Fibroblast of skin of scalp (primary cell): ENCODE measurements around the gene UGP2.
A peak's percentile ranks its signal among the peaks of the same experiment; 100 is the strongest.

Experiments
- DNase-seq: peaks from one replicate; pipeline ENCODE4 v3.0.0-alpha.2; 2013

The UGP2 gene

GRCh38 chr2:63865159-63865799 lies 23.6 kb downstream of the UGP2 start:
- peak; percentile 30 for DNase-seq

DNA sequence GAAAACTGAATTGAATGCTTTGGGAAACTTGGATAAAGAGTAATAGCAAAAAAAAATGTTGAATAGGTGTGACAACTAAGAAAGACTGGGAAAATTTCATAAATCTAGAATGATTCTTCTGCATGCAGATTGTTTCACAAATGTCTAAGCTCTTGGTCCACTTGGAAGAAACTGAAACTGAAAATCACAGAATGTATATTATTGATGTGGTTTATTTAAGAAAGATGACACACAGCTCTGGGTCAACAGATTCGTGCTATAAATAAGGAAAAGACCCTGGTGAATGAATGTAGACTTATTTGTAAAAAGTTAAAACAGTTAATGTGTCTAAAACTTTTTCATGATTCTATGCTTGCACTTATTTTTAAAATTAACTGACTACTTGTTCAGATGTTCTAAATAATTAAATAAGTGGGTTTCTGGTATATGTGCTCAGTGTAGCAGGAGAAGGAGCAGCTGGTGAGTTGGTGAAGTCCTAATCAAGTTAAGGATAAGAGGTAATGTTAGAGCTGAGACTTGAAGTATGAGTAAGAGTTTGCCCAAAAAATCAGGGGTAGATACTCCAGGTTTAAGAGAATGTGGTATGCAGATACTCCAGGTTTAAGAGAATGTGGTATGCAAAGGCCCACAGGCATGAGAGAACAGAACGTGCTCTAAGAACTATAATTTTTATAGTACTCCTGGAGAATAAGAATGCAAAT lies 24.5 kb downstream of the UGP2 start:
- no peak for DNase-seq

- no peak for DNase-seq
Measured at GRCh38 chr2:63870679-63871078, 29.0 kb downstream of the UGP2 start.

DNA sequence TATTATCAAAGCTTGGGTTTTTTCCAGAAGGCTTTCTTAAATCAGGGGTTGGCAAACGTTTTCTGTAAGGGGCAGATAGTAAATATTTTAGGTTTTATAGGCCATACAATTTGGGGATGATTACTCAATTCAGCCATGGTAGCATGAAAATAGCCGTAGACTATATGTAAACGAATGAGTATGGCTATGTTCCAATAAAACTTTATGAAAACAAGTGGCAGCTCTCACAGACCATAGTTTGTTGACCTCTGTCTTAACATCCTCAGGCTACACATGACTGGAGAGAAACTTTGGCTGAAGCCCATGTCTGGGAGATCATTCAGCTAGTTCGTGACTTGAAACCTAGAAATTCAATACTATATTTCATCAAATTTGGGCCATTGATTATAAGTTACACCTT lies 30.2 kb downstream of the UGP2 start:
- DNase-seq, result no peak

- peak; percentile 57 for DNase-seq
Measured at GRCh38 chr2:63872571-63873328, 31.1 kb downstream of the UGP2 start.

- no peak for DNase-seq
Measured at GRCh38 chr2:63874204-63875130, 32.8 kb downstream of the UGP2 start.

- DNase-seq, result no peak
Measured at GRCh38 chr2:63875131-63875527, 33.4 kb downstream of the UGP2 start.

- DNase-seq, result no peak
Measured at GRCh38 chr2:63875559-63876245, 34.0 kb downstream of the UGP2 start.

DNA sequence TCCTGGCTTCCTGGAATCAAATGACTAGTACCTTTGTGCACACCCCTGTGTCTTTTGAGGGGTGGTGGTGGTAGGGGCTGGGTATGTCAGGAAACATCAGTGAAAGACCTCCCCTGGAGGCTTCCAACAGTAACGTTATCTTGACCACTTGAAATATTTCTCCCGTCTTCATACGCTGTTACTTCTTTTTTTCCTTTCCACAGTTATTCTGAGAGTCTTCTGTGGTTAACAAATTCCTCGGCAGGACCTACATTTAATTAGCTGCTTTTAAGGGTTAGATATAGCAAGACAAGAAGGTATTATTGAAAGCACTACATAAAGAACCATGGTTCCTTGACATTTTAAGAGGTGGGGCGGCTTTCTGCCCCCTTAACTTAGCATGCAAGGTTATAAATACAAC lies 34.6 kb downstream of the UGP2 start:
- DNase-seq, result no peak

GRCh38 chr2:63878486-63878885 lies 36.8 kb downstream of the UGP2 start:
- no peak for DNase-seq

GRCh38 chr2:63879876-63880433 lies 38.3 kb downstream of the UGP2 start:
- no peak for DNase-seq

- no peak for DNase-seq
Measured at GRCh38 chr2:63880625-63881024, 38.9 kb downstream of the UGP2 start.

DNA sequence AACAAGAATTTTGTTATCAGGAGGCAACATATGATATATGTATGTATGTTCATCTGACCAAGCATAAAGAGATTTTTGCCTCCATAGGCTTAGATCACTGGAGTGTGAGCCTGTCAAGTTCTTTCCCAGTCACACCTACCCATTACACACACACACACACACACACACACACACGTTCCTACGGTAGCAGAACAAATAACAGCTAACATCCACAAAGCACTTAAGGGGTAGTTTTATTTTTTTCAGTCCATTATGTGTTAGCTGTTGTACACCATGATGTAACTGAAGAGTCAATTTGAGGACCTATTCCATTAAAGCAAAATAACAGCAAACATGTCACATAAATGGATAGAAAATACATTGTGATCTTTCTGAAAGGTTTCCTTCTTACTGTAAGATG lies 39.5 kb downstream of the UGP2 start:
- DNase-seq, result no peak

DNA sequence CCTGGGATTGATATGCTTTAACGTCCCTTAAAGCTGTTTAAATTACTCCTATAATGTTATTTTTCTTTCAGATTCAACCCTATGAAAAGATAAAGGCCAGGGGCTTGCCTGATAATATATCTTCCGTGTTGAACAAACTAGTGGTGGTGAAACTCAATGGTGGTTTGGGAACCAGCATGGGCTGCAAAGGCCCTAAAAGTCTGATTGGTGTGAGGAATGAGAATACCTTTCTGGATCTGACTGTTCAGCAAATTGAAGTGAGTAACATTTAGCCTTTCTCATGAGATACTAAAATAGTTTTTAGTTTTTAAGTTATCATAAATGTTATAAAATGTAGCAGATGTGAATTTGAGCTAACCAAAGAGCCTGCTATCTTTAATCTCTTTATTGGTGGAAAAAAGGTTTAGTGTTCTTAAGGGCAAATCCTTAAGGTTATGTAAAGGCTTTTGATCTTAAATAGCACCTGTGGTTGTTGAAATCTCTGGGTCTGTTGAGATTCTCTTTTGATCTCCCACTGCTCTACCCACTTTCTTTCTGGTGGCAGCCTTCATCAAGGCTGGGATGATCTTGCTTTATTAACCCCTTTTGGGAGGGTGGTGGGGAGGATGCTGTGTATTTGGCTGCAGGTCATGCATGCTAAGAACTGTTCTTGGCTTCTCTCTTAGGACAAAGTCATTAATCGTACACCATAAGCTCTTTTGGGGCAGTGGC lies 40.9 kb downstream of the UGP2 start:
- DNase-seq, result no peak

GRCh38 chr2:63886445-63886844 lies 44.7 kb downstream of the UGP2 start:
- no peak for DNase-seq

DNA sequence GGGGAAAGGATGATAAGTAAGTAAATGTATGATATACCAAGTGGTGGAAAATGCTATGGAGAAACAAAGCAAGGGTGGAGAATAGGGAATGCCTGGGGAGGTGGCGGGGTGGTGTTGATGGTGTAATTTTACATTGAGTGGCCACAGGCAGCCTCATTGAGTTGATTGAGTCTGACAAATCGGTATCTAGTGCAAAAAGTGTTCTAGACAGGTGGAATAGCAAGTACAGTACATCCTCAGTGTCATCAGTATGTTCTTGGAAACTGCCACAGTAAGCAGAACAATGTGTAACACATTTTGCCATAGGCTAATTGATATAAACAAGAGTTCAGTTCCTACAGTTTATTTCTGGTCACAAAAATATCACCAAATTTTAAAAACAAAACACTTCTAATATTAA lies 46.4 kb downstream of the UGP2 start:
- no peak for DNase-seq

GRCh38 chr2:63888490-63889402 lies 47.0 kb downstream of the UGP2 start:
- peak; percentile 50 for DNase-seq

DNA sequence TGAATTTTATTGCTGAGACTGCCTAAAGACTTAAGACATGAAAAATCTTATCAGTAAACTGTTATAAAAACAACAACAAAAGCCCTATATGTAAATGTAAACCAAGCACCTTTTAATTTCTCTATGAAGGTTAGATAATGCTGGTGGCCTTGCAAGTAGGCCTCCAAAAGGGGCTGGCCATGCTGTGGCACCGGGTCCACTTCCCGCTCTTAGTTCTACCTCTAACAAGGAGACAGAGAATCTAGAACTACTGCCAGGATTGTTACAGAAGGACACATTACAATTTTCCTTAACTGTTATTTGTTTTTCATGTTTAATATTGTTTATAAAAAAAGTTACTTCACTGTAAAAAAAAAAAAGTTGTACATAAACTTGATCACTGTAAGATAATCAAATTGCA lies 49.0 kb downstream of the UGP2 start:
- no peak for DNase-seq

DNA sequence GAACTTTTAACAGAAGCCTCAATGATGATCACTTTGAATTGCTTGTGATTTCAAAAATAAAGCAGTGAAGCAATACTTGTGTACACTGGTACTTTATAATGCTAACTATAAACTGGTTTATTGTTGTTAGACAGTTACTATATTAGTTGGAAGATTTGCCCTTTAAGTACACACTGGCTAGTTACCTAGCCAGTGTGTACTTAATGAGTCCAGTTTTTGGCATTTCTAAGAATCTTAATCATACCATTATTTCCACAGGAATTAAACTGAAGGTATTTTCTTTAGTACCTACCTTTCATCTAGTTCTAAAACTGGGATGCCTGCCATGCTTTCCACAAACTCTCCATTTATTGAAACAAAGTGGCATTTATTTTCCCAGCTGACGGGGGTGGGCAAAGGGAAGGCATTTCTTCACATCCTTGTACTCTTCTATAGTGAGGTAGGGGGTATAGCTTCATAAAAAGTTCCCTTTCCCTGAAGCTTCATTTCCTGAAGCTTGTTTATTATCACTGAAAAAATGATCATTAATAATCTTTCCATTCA lies 49.9 kb downstream of the UGP2 start:
- DNase-seq, result no peak

GRCh38 chr2:63893163-63893562 lies 51.5 kb downstream of the UGP2 start:
- no peak for DNase-seq
